AG08395 (cell line): ENCODE results near the gene ECHDC1.
A peak's percentile ranks its signal among the peaks of the same experiment; 100 is the strongest.

Source experiments
- DNase-seq: peaks from one replicate; pipeline ENCODE4 v3.0.0; 2012; ENCODE audit warnings: mixed read lengths, low spot score

ECHDC1 gene

GRCh38 chr6:127289934-127290333 is 53.5 kb downstream of the ECHDC1 start:
- DNase-seq = no peak

- DNase-seq = no peak
Observed at GRCh38 chr6:127288705-127289104, 54.7 kb downstream of the ECHDC1 start.

- no peak for DNase-seq
Observed at GRCh38 chr6:127282184-127282583, 61.2 kb downstream of the ECHDC1 start.

GRCh38 chr6:127279815-127280214 is 63.6 kb downstream of the ECHDC1 start:
- DNase-seq = no peak

- DNase-seq = no peak
Observed at GRCh38 chr6:127277878-127278843, 65.2 kb downstream of the ECHDC1 start.

GRCh38 chr6:127276331-127276730 is 67.1 kb downstream of the ECHDC1 start:
- DNase-seq = no peak

DNA sequence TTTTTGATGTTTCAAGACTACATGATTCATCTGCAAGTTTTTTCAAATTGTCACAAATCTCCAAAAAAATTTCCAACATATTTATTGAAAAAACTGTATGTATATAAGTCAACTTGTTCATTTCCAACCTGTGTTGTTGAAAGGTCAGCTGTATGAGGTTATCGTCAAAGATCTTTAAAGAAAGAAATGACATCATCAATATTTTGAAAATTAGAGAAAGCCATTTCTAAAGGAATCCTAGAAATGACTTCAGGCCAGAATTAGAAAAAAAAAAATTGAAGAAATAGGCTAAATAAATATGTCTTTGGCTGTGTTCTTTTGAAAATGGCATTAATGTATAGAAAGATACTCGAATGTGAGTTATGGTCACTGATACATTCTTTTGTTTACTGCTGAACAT is 69.9 kb downstream of the ECHDC1 start:
- DNase-seq = no peak

- no peak for DNase-seq
Observed at GRCh38 chr6:127272576-127272975, 70.8 kb downstream of the ECHDC1 start.

DNA sequence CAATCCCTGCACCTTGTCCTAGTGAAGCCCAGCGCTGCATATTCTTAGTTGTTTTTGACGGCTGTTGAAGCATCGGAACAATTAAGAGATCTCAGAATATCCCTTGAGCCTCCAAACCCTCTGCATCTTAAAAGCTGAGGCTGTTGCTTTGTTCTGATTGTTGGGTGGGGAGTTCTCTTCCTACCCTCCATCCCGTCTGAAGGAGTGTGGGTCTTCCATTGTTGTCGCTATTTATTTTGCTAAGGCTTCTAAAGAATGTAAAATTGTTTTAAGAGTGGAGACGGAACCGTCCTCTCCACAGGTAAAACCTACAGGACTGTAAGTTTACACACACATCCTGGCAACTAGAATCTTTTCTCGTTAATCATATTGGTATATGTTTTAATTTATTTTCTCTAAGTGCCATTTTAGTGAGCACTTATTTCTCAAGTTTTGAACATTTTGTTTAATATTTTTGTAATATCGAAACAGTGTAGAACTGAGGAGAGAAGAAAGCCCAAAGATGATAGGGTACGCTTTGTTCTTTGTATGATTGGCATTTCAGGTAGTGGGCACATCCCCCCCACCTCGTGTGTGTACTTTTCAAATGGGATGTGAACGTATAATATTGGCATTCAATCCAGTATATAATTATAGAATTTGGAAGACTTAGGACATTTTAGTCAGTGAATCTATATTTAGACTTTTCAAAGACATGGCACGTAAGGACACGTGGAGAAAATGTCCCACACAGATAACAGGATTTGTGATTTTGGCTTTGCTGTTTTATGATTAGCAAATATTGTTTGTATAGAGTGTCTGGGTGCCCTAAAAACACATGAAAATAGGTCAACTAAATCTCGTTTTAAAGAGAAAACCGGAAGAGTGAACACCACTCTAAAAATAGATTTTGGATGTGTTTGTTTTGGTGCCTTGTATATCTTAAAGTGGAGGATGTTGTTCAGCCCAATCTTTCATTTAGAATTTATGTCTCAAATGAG is 75.5 kb downstream of the ECHDC1 start:
- no peak for DNase-seq

GRCh38 chr6:127266892-127267645 is 76.3 kb downstream of the ECHDC1 start:
- peak; percentile 65 for DNase-seq

DNA sequence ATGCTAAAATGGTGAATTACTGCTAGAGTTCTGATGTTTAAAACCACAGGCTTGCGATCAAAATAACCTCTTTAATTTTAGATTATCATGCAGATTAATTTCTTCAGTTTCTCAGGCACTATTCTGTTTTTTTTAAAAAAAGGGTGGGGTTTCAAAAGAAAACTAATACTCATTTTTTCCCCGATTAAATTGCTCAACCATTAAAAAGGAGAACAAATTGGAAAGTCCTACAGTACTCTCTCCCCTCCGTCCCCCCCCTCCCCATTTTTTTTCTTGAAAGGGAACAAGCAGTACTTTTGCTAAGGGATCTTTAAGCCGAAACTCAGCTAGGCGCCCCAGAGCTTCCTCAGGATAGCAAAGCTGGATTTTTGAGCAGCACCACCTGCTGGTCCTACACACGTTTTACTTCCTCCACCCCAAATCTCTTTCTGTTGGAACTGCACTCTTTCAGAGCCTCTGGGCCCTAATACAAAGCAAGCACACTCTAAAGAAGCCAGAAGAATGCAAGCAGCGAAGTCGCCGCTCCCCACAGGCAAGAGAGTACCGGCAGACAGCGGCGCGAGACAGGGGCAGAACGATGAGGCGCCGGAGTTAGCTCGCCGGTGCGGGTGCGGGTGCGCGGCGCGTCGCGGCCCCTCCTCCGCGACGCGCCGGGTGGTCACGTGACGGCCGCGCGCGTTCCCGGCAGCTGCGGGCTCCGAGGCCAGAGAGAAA is 77.1 kb downstream of the ECHDC1 start, which contains the start of gene RNF146:
Gene RNF146 (plus strand): TSS at position 687 of the 714 bp plus-strand sequence. CDS start 13,475 bp downstream, outside the sequence.
- peak; percentile 92 for DNase-seq

GRCh38 chr6:127263481-127263880 is 79.9 kb downstream of the ECHDC1 start:
- DNase-seq = no peak

GRCh38 chr6:127262896-127263295 is 80.5 kb downstream of the ECHDC1 start:
- no peak for DNase-seq

- DNase-seq = no peak
Observed at GRCh38 chr6:127255286-127255685, 88.1 kb downstream of the ECHDC1 start.

GRCh38 chr6:127249621-127250020 is 93.8 kb downstream of the ECHDC1 start:
- no peak for DNase-seq

DNA sequence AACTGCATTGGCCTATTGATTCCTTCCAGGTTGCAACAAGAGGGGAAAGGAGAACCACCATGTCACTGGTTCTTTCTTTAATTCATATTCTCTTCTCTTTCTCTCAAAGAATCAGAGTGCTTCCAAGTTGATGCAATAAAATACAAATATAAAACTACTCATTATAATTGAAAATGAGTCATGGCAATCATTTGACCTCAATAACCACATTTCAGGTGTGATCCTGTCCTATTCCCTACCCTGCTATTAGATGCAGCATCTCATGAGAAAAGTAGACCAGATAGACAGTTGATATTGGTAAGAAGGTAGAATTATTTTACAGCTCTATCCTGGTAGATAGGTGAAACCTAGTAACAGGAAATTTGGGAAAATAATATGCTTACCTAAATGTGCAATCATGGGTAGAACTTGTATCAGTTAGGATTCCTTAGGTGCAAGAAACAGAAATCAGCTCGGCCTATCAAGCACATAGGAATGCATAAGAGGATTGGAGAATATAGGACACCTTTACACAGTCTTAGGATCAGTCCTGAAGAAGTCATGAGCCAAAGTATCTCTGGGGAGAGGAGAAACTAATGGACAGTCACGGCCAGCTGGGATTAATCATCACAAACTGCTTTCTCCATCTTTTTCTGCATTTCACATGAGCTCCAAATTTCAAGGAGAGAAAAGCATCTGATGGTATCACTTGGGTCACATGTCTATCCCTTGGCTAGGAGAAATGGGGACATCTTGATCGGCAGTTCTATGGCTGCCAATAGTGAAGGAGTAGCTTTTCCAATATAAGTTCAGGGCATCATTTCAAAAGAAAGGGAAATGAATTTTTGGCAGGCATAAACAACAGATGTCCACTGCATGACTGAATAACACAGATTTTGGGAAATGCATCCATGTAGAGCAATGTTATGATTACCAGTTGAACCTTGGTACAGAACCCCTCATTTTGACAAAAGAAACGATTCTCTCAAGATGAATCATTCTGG is 96.0 kb downstream of the ECHDC1 start:
- peak; percentile 3 for DNase-seq

DNA sequence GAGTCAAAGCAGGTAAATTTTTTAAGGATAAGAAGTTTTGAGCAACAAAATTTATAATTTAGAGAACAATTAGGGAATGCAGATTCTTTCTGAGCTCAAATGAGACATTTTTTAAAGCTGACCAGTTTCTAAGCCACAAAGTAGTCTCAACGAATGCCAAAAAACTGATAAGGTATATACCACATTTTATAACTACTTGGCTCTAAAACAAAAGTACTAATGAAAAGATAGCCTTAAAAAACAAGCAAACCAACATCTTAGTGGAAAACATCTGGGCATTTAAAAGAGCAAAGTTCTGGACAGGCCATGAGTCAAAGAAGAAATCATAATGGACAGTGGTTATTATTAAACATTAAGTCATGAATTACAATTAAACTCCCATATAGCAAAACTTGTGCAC is 99.9 kb downstream of the ECHDC1 start:
- no peak for DNase-seq
